HG03175 (cell line): ENCODE results near the gene DENND1A.

Source experiments
- ATAC-seq: cut with Tn5 transposase; IDR thresholded peaks from one replicate; pipeline ENCODE4 v1.9.1; 2021; ENCODE audit warnings: mild to moderate bottlenecking, moderate library complexity; ENCODE audit not compliant: unreplicated experiment

Gene DENND1A

DNA sequence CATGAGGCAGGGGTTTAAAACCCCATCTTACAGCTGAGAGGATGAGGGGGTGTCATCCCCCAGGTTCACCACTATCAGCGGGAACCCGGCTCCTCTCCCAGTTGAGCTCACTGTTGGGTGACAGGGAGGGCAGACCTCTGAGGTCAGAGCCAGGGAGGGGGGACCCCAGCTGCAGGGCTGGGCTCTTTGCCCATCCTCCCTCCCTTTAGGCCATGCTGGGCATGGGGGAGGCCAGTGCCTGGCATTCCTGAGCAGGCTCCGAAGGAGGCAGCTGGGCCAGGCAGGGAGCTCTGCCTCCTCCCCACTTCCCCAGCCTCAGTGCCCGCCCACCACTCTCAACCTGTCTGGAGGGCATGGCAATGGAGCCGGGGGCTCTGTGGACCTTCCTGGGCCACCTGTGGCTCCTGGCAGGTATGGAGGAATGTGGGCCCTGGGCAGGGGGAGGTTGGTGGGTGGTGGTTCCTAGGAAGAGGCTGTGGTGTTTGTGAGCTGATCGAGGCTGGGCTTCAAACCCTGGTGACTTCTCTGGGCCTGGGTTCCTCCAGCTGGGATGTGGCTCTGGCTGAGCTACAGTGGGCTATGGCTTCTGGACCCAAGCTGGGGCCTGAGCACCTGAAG lies 561.3 kb downstream of the DENND1A start:
- ATAC-seq: no peak

DNA sequence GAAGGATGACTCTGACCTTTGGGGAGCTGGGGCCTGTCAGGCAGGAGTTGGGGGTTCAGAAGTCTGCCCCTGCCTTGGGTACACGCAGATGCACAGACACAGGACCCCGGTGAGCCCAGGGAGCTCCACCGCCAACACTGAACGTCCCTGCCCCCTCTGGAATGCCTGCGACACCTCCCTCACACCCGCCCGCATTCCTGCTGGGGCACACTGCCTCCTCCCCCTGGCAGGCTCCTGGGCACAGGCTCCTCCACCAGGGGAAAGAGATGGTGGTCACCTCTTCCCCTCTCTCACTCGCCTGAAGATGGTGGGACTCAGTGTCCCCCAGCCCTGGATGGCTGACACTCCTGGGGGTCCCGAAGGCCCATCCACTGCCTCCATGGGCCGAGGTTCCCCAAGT lies 561.9 kb downstream of the DENND1A start:
- no peak for ATAC-seq

DNA sequence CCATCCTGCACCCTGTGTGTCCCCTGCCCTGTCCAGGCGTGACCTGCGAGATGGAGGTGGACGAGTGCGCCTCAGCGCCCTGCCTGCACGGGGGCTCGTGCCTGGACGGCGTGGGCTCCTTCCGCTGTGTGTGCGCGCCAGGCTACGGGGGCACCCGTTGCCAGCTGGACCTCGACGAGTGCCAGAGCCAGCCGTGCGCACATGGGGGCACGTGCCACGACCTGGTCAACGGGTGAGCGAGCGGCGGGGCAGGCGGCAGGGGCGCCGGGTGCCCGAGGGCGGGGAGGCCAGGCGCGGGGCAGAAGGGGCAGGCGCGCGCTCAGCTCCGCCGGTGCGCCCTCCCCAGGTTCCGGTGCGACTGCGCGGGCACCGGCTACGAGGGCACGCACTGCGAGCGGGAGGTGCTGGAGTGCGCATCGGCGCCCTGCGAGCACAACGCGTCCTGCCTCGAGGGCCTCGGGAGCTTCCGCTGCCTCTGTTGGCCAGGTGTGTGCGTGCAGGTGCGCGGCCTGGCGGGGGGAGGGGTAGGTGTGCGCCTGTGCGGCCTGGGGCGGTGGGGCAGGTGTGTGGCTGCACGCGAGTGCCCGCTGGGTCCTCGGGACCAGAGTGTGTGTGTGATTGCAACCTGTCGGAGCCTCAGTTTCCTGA lies 563.9 kb downstream of the DENND1A start:
- ATAC-seq: no peak

DNA sequence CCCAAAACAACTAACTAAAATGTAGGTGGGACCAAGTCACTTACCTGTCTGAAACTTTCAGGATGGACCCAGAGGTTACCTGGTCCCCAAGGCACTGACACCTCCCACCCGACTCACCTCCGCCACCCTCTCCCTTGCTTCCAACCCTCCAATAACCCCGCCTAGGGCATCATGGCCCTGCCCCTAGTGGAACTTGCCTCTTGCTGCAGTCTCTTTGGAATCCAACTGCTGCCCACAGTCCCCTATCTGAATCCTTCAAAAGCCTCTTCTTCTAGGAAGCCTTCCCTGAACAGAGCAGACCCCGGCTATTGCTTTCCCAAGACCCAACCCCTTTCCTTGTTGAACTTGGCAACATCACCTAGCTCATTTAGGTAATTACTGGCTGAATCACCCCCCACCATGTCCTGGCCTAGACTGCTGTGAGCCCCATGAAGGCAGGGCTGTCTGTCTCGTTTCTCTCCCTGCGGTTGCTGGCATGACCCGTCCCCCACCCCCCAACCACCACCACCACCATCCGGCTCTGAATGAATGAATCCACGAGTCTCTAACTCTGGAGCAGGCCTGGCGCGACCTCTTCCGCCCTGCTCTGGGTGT lies 564.5 kb downstream of the DENND1A start:
- no peak for ATAC-seq

DNA sequence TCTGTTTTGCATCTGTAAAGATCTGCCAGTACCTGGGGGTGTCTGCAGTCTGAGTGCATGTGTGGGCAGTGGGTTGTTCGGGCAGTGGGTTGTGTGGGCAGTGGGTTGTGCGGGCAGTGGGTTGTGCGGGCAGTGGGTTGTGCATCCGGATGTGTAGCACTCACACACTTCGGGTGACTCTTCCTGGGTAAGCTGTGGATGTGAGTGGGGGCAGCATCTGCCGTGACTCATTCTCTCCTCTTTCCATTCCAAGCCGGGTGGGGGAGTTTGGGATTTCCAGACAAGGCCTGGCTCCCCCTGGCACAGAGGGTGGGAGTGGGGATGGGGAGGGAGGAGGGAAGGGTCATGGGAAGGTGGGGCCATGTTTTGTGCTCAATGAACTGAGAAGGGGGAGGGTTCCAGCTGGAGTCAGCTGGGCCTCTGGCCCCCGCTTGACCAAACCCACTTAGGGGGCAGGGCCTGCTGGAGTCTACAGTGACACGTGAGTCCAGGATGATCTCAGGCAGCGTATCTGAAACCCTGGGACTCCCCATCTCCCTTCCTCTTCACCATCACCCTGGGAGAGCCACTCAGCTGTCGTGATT lies 565.6 kb downstream of the DENND1A start:
- ATAC-seq: no peak

DNA sequence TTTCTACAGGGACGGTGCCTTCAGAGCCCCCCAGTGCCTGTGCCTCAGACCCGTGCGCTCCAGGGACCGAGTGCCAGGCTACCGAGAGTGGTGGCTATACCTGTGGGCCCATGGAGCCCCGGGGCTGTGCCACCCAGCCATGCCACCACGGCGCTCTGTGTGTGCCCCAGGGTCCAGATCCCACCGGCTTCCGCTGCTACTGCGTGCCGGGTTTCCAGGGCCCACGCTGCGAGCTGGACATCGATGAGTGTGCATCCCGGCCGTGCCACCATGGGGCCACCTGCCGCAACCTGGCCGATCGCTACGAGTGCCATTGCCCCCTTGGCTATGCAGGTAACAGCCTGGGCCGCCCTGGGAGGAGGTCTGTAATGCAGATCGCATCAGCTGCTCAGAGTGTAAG lies 567.1 kb downstream of the DENND1A start:
- no peak for ATAC-seq

DNA sequence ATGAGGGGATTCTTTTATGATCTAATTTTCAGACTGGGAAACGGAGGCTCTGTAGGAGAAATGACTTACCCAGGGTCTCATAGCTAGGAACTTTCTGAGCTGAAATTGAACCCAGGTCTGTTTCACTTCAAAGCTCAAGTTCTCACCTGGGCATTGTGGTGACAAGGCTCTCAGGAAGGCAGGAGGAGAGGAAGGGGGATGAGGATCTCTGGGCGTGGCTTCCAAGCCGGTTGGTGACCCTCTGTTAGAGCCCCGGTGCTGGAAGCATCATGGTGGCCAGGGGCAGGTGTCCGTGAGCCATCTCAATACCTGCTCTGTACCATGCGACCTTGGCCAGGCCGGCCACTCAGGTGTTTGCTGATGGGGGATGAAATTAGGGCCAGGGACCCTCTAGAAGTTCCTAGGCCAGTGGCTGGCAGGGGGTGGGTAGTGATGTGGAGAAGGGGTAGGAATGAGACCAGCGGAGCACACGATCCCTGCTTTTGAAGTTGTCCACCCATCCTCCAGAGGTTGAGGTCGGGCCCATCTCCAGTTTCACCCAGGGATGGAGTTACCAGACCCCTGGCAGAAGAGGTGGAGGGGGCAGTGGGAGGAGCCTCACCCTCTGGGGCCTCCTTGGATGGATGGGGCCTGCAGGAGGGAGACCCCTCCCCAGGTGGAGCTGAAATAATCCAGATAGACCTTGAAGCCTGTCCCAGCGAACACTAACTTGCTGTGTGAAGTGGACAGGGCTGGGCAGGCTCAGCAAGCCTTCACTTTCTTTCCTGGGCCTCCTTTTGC lies 568.0 kb downstream of the DENND1A start:
- ATAC-seq: no peak

DNA sequence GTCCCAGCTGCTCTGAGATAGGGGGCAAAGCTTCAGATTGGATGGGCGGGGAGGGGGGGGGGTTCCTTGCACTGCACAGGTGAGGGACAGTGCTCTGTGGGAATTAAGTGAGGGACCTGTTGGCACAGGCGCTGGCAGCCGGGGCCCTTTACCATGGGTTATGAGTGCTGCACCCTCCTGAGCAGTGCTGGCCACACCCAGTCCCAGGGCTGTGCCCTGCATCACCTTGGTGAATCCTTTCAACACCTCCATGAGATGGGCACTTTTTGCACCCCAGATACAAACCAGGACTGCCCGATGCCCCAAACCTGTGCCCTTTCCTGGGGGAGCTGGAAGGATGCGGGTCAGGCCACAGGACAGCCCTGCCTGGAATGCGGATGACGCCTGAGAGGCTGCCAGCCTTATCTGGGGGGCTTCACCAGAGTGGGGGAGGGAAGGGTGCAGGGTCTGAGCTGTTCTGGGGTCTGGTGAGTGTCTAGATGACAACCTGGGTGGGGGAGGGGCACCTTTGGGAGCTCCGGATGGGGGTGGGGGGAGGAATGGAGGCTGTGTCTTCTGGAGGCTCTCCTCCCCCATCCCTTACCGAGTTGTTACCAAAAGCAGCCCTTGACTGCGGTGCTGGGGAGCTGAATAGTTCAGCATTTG lies 568.7 kb downstream of the DENND1A start:
- no peak for ATAC-seq

DNA sequence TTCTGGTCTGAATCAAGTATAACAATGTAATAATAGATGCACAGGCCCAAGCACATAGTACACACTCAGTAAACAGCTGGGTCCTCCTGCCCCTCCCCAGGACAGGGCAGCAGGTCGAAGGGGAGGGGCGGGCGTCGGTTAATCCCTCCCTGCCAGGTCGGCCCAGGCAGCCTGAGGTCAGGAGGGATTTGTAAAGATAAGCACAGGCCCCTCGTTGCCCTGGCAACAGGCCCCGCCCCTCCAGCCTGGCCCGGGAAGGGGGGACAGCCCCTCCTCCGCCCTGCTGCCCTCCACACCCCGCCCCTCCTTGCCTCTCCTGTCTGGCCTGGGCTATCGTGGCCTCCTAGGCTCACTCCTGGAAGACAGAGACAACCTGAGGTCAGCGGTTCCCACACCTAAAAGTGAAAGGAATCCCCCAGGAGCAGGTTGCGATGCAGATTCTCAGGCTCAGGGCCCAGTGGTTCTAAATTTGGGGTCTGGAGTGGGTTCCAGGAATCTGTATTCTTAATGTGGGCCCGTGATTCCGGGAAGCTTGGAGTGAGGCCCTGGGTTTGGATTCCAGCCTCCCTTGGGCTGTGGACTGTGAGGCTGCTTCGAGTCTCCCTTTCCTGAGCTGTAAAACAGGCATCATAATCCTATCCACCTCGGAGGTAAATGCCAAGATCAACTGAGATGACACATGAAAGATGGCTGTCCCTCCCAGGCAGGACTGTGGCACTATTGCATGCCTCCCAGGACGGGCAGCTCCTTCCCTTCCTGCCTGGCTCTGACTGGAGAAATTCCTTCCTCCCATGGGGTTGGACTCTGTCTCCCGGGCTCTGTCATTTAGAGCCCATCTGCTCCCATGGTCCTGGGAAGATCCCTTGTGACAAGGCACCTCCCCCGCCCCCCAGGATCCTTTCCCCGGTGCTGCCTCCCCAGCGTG lies 569.5 kb downstream of the DENND1A start:
- peak; percentile 44 for ATAC-seq

DNA sequence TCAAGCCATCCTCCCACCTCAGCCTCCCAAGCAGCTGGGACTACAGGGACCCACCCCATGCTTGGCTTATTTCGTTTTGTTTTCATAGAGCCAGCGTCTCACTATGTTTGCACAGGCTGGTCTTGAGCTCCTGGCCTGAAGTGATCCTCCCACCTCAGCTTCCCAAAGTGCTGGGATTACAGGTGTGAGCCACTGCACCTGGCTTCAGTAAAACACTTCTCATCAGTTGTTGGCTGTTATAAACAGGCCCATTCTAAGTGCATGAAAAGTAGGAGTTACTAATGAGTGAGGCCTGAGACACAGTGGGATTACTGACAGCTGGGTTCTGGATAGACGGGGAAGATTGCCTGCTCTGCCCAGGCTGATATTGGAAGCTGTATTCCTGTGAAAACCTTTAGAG lies 570.4 kb downstream of the DENND1A start:
- ATAC-seq: no peak

DNA sequence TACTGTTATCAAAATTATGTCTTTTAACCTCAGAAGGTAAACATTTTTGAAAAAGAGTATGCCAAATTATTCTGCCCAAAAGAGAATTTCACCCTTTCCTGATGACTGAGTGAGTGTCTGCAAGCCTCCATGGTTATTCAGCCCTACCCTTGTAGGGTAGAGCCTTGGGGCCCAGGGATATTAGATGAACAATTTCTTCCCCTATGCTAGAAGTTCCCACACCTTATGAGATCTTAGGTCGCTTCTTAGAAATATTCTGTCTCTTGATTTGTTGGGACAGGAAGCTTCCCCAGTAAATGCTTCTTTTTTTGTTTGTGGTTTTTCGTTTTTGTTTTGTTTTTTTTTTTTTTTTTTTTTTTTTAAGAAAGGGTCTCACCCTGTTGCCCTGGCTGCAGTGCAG lies 570.8 kb downstream of the DENND1A start:
- ATAC-seq: no peak

DNA sequence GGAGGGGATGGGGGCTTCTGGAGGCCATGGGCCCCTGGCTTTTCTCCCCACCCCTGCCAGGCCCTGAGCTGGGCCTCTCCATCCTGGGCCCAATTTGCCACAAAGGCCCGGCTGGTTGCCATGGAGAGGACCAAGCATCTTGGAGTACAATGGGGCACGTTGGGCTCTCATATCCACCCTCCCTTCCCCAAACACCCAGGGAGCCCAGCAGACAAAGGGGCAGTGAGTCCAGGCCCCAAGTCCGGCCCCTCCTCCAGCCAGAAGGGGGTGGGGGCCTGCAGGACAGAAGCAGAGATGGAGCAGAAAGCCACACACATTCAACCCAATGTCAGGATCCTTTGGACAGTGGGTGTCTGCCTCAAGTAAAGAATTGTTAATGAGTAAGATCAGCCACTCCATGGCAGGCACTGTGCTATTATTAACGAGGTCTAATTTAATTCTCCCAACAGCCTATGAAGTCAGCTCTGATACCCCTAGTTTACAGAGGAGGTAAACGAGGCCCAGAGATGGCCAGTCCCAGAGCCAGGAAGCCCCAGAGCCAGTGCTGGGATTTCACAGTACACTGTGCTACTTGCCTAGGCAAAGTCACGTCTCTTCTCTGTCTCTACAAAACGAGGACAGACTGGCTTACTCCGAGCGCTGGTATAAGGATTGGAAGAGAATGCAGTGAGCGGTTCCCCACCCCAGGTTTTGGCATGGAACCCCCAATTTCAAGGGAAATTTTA lies 571.6 kb downstream of the DENND1A start:
- no peak for ATAC-seq

DNA sequence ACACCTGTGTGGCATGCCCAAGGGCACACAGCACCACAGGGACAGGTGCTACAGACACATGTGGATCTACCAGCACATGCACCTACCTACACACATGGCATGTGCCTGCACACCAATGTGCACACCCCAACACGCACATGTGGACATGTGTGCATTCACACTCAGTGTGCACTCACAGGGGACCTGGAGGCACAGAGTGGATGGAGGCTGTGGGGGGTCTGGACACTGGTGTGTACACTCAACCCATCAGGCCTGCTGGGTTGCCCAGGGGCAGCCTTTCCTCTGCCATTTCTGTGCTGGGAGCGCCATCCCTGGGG lies 572.2 kb downstream of the DENND1A start:
- ATAC-seq: no peak

DNA sequence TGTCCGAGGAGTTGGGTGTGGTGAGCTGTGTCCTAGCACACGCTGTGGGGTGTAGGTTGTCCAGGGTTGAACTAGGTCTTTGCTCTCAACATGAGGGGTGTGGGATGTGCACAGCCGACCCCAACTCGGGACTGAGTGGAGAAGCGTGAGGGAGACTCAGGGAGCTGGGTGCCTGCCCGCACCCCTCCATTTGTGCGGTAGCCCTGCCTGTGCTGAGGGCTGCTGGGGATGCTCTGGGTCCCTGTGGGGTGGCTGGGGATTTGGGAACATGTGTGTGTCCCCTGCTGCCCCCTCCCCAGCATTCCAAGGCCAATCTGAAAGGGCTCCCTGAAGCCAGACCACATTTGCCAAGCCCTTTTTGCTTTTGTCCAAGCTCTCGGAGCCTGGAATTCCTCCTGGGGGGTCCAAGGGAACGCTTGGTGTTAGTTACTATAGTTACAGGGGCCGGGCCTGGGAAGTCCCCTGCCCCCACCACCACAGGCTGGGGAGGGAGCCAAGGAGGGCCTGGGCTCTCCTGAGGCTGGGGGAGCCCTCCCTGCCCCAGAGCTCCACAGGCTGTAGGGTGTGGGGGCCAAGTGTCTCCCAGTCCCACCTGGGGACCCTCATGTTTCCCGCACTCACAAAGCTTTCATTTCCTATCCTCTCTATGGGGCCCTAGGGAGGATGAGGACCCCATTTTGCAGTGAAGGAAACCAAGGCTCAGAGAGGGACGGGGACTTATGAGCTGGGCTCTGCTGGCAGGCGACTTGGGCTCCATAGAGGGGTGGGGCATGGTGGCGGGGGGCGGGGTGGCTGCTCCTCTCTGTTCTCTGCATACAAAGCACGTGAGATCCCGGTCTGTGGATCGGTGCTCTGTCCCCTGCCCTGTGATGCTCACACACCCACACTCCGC lies 572.8 kb downstream of the DENND1A start:
- no peak for ATAC-seq

DNA sequence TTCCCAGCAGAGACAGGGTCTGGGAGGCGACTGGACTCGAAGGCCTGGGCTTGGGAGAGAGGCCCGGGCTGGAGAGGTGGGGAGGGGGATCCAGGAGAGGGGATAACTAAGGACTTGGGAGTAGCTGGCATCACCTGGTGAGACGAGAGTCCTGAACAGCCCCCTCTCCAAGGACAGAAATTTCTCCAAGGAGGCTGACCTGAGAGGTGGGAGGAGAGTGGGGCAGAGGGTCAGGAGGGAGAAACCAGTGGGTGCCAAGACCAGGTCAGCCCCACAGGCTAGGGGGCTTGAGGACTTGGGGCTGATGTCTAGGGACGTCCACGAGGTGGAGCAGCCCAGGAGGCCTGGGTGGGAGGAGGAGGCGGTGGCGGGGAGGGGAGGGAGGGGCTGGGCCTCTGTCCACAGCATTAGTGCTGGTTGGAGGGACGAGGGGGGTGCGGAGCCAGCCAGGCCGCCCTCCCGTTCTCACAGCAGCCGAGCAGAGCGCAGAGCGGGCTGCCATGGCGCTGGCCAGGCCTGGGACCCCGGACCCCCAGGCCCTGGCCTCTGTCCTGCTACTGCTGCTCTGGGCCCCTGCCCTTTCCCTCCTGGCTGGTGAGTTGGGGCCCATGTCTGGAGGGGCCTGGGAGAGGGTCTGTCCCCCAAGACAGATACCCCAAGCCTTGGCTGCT lies 574.0 kb downstream of the DENND1A start, which contains the start of gene CRB2:
Gene CRB2, plus strand, starts transcription at position 437 of the 671 bp plus-strand sequence. Its CDS starts 64 bp downstream, at position 501.
- ATAC-seq: no peak

DNA sequence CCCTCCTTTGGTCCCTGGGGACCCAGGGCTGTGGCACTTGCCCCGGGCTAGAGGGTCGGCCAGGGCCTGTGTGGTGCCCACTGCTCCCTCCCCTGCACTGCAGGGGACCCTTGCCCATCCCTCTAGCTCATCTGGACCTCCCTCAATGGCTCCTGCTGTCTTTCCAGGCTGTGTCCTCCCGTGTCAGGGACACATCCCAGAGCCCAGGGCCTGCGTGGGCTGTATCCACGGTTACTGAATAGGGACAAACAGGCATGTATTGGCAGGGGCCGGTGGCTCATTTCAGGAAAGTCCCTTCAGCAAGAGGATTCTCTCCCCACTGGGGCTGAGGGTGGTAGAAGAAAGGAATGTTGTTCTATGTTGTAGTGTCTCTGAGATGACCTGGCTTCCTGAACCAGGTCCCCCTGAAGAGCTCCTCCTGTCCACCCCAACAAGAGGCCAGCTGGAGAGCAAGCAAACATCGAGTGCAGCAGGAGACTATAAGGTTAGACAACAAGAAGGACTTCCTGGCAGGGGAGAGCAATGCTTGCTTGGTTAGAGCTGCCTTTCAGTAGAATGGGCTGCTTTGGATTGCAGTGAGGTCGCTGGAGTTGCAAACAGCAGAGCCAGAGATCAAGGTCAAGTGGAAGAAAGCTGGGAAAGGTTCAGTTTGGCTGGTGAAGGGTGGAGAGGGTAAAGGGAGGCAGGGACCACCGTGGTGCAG lies 575.0 kb downstream of the DENND1A start:
- no peak for ATAC-seq

DNA sequence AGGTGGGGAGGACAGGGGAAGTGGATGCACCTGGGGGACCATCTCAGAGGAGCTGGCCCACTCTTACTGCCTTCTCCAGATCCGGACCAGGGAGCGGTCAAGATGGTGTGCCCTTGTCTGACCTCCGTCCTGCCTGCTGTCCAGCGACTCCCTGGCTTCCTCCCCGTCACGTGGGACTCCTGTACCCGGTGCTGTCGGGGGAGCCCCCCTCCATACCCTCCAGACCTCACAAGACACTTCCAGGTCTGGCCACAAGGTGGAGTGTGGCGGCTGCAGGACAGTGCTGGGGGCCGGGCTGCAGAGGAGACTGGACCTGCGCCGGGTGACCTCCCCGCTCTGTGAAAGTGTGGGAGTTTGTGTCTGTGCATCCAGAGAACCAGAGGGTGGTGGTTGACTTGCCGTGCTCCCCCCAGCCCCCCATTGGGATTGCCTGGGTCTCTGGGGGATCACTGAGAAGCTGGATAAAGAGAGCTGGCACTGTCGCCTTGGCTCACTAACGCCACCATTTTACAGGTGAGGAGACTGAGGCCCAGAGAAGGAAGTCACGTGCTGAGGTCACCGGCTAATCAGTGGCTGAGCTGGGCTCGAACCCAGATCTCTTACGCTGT lies 575.8 kb downstream of the DENND1A start:
- peak; percentile 61 for ATAC-seq
